ENCODE results near the gene KRT5. TPM values are rescaled to one million over a fixed set of nuclear protein-coding genes. Genes with fewer than 3 reads are reported as not detected.

KRT5 gene
- total RNA-seq, 1 experiment from 2014 or later, result not detected

GRCh38 chr12:52541709-52542108 is 21.5 kb upstream of the KRT5 start:
- DNase-seq (ENCODE audit: low read depth, low spot score), result no peak
- in situ Hi-C loops (cut with HindIII; ENCODE audit: low pct_unique_long_range_greater_than_20kb, low sequenced_read_pairs), result no loop called here

- no peak for DNase-seq (ENCODE audit: low read depth, low spot score)
- in situ Hi-C loops (cut with HindIII; ENCODE audit: low pct_unique_long_range_greater_than_20kb, low sequenced_read_pairs), result no loop called here
Measured at GRCh38 chr12:52540531-52540930, 20.3 kb upstream of the KRT5 start.

- in situ Hi-C loops (cut with HindIII; ENCODE audit: low pct_unique_long_range_greater_than_20kb, low sequenced_read_pairs), result no loop called here
- no peak for DNase-seq (ENCODE audit: low read depth, low spot score)
Measured at GRCh38 chr12:52539821-52540173, 19.6 kb upstream of the KRT5 start.

DNA sequence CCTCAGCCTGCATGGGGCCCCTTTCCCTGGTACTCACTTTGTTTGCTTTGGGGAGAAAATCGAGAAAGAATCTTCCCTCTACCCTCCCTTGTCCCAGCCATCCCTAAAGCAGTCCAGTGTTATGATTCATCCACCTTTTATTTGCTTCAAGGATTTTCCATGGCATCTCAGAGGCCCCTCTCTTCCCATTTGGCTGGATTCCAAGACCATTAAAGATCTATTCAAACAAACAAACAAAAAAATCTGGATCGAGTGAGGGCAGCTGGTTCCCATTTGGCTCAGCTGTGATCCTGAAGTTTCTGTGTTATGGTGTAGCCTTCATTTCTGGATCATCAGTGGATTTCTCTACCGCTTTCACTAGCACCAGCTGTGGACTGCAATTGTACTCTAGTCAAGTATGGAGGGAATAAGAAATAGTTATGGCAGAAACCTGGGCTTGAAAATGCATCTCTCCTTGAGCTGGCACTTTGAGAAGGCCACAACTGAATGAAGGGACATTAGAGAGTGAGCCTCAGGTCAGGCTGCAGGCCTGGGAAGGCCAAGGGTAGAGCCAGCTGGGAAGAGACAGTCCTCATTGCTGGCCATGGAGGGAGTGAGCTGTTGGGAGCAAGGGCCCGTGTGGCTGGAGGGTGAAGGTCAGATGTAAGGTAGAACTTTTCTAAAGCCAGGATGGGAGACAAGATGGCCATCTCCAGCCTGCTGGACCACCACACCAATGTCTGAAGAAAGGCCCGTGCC is 19.1 kb upstream of the KRT5 start:
- in situ Hi-C loops (cut with HindIII; ENCODE audit: low pct_unique_long_range_greater_than_20kb, low sequenced_read_pairs), result no loop called here
- DNase-seq (ENCODE audit: low read depth, low spot score), result no peak

GRCh38 chr12:52537101-52537500 is 16.9 kb upstream of the KRT5 start:
- in situ Hi-C loops (cut with HindIII; ENCODE audit: low pct_unique_long_range_greater_than_20kb, low sequenced_read_pairs), result no loop called here
- DNase-seq (ENCODE audit: low read depth, low spot score), result no peak

DNA sequence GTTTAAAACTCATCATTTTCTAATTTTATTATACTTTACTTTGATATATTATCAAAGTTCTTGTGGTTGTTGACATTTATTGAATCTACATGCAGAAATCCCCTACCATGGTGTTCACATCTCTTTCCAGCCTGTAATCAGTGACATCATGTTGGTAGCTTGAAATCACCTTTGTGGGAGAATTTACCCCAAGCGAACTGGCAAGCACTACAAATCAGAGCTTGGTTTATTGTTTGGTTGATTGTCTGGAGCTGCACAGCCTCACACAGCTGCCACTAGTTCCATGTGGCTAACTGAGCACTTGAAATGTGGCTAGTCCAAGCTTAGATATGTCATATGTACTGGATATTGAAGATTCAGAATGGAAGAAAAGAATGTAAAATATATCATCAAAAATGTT is 15.4 kb upstream of the KRT5 start:
- in situ Hi-C loops (cut with HindIII; ENCODE audit: low pct_unique_long_range_greater_than_20kb, low sequenced_read_pairs), result no loop called here
- no peak for DNase-seq (ENCODE audit: low read depth, low spot score)

DNA sequence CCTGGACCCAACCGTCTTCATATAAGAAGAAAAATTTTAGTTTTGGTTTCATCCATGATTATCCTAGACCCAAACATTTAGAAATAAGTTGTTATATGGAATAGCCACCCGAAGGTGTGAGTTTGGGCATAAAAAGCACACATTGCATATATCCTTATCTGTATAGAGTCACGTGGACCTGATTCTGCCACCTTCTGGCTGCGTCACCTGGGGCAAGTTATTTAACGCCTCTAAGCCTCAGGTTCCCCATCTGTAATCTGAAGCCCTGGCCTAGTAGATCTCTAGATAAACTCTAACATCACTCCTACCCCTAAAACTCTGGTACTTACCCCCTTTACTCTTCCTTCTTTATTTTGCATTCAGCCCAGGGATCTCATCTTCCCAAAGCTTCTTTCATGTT is 14.3 kb upstream of the KRT5 start:
- no peak for DNase-seq (ENCODE audit: low read depth, low spot score)
- in situ Hi-C loops (cut with HindIII; ENCODE audit: low pct_unique_long_range_greater_than_20kb, low sequenced_read_pairs), result no loop called here

- in situ Hi-C loops (cut with HindIII; ENCODE audit: low pct_unique_long_range_greater_than_20kb, low sequenced_read_pairs), result no loop called here
- DNase-seq (ENCODE audit: low read depth, low spot score), result no peak
Measured at GRCh38 chr12:52533686-52534470, 13.7 kb upstream of the KRT5 start.

DNA sequence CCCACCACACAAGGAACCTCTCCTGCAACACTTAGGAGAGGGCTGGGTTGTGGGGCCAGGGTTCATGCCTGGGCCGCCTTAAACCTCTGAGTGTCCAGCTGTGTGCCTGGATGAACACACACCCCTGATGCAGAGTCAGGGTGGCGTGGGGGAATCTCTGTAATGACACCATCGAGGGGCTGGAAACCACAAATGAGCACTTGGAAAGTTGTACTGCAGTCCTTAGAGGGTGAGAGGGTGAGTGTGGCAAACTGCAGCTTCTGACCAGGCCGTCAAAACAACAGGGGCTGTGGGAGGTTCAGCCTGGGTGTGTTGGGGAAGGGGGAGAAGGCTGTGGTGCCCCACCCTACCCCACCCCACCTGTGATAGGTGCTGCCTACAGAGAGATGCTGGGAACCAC is 12.4 kb upstream of the KRT5 start:
- DNase-seq (ENCODE audit: low read depth, low spot score), result no peak
- in situ Hi-C loops (cut with HindIII; ENCODE audit: low pct_unique_long_range_greater_than_20kb, low sequenced_read_pairs), result no loop called here

DNA sequence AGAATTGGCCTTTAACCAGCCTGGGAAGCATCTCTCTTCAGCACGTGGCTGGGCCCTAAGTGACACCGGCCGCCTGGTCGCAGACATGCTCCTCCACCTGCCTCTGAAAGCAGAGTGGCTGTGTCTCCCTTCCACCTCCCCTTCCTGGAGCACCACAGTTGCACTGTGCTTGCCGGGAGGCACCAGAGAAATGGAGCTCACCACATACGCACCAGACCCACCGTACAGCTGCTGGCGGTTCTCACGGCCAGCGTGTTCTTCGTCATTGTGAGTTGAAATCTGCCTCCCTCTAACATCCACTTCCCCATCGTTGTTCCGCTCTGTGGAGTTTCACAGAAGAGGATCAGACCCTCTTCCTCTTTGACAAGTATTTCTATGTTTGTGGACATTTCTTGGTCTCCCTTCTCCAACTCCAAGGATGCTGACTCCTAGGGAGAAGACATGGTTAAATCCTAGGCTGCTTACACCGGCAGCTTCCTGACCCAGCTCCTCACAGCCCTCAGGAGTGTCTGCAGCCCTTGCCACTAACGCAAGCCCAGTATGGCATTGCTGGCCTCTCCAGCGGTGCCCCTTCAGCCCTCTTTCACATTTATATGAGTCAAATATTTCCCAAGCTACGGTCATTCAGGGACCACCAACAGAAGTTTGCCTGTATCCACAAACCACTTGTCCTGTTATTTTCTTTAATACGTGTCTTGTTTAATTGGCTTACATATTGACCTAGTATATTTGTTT is 11.5 kb upstream of the KRT5 start:
- in situ Hi-C loops (cut with HindIII; ENCODE audit: low pct_unique_long_range_greater_than_20kb, low sequenced_read_pairs), result no loop called here

DNA sequence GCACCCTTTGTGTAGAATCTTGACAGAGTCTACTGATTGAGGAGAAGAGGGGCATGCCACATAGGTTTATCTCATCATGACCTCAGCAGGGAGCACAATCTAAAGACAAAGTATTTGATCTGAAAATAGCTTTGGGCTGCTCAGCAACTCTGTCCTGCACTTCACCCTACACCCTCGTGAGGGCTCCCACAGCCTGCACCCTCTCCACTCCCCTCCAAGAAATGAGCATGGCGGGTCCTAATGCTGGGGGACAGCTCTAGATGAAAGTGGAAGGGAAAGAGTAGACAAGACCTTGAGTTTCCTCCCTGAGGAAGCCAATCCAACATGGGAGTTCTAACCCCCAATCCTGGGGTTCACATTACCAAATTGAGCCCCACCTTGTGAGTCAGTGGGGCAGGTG is 10.7 kb upstream of the KRT5 start:
- no peak for DNase-seq (ENCODE audit: low read depth, low spot score)
- in situ Hi-C loops (cut with HindIII; ENCODE audit: low pct_unique_long_range_greater_than_20kb, low sequenced_read_pairs), result no loop called here

More for the DNA sequence above, 11.5 kb upstream of the KRT5 start:
- DNase-seq (ENCODE audit: low read depth, low spot score), result no peak

GRCh38 chr12:52530366-52530765 is 10.2 kb upstream of the KRT5 start:
- in situ Hi-C loops (cut with HindIII; ENCODE audit: low pct_unique_long_range_greater_than_20kb, low sequenced_read_pairs), result no loop called here
- no peak for DNase-seq (ENCODE audit: low read depth, low spot score)

- in situ Hi-C loops (cut with HindIII; ENCODE audit: low pct_unique_long_range_greater_than_20kb, low sequenced_read_pairs), result no loop called here
- DNase-seq (ENCODE audit: low read depth, low spot score), result no peak
Measured at GRCh38 chr12:52529846-52530245, 9.7 kb upstream of the KRT5 start.

- in situ Hi-C loops (cut with HindIII; ENCODE audit: low pct_unique_long_range_greater_than_20kb, low sequenced_read_pairs), result no loop called here
- DNase-seq (ENCODE audit: low read depth, low spot score), result no peak
Measured at GRCh38 chr12:52529417-52529816, 9.2 kb upstream of the KRT5 start.

DNA sequence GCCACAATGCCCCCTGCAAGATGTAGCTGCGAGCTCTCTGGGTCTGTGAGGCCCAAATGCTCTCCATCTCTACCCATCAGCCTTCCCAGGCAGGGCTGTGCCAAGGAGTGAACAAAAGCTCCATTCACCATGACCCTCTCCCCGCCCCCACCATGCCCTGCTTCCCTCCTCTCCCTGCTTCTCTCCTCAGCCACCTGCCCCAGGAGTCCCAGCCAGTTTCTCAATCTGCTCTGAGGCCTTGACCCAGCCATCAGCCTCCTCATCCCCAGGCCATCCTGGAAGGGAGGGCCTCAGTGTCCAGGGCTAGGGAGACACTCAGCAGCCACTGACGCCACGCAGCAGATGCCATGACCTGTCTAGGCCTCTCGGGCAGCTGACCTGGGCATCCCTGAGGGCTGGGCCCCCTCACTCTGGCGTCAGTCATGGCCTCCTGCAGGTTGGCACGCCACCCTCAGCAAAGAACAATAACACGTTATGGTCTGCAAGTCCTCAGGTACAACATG is 8.5 kb upstream of the KRT5 start:
- in situ Hi-C loops (cut with HindIII; ENCODE audit: low pct_unique_long_range_greater_than_20kb, low sequenced_read_pairs), result no loop called here
- DNase-seq (ENCODE audit: low read depth, low spot score), result no peak

GRCh38 chr12:52527121-52527800 is 7.1 kb upstream of the KRT5 start:
- in situ Hi-C loops (cut with HindIII; ENCODE audit: low pct_unique_long_range_greater_than_20kb, low sequenced_read_pairs), result no loop called here
- DNase-seq (ENCODE audit: low read depth, low spot score), result no peak

DNA sequence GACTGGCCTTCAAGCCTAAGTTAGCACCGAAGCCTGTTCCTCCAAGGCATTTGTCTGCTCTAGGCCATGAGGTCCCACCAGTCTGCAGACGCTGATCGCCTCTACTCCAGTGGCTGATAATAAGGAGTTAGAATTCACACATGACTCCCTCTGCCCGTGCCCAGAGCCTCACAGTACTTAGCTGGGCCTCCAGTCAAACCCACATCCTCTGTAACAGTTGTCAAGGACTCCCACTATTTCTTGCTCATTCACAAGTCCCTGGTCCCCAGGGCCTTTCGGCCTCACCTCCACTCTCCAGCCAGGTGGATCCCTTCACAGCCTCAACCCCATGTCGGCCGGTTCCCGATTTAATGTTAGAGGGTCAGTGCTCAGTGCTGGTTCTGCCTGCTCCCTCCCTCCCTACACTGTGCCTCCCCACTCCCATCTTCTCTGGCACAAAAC is 6.3 kb upstream of the KRT5 start:
- in situ Hi-C loops (cut with HindIII; ENCODE audit: low pct_unique_long_range_greater_than_20kb, low sequenced_read_pairs), result no loop called here
- DNase-seq (ENCODE audit: low read depth, low spot score), result no peak
